Aorta (tissue), 5 donors: ENCODE data around the gene HELQ. TPM values are rescaled to one million over a fixed set of nuclear protein-coding genes. Genes with fewer than 3 reads are reported as not detected.

Experiments used
- ATAC-seq: fragments of 200-7000 bp; cut with Tn5 transposase; one replicate; pipeline ENCODE4 v1.9.1; 2022; ENCODE audit warnings: moderate library complexity; ENCODE audit not compliant: low FRiP score
- DNase-seq, 2 donors: peaks; one replicate each; pipeline ENCODE4 v3.0.0-alpha.2; 2020
- H3K27ac ChIP-seq, 2 donors: one replicate each; pipeline ENCODE4 v1.5.1; 2013; ENCODE audit warnings: low read length in 2 of 2, mild to moderate bottlenecking in 2 of 2, moderate library complexity in 2 of 2, control low read depth in 1 of 2, inconsistent platforms in 1 of 2, low read depth in 1 of 2
- H3K27me3 ChIP-seq, 2 donors: one replicate each; pipeline ENCODE4 v1.6.1; 2013; ENCODE audit warnings: control low read depth in 1 of 2, low read length in 1 of 2, mild to moderate bottlenecking in 1 of 2, moderate library complexity in 1 of 2; ENCODE audit not compliant: insufficient read depth in 2 of 2, control insufficient read depth in 1 of 2
- H3K36me3 ChIP-seq, 2 donors: one replicate each; pipeline ENCODE4 v1.6.1; 2013; ENCODE audit warnings: control low read depth in 1 of 2, low read length in 1 of 2, mild to moderate bottlenecking in 1 of 2; ENCODE audit not compliant: insufficient read depth in 2 of 2, control insufficient read depth in 1 of 2
- H3K4me1 ChIP-seq, 2 donors: one replicate each; pipeline ENCODE4 v1.6.1; 2013; ENCODE audit warnings: low read length in 2 of 2, control low read depth in 1 of 2, mild to moderate bottlenecking in 1 of 2, moderate library complexity in 1 of 2; ENCODE audit not compliant: insufficient read depth in 2 of 2, control insufficient read depth in 1 of 2
- H3K4me3 ChIP-seq, 2 donors: one replicate each; pipeline ENCODE4 v1.5.1; 2013; ENCODE audit warnings: low read length in 2 of 2, control low read depth in 1 of 2, mild to moderate bottlenecking in 1 of 2
- H3K9me3 ChIP-seq: one replicate; pipeline ENCODE4 v1.6.1; 2013; ENCODE audit warnings: mild to moderate bottlenecking, low read length; ENCODE audit not compliant: control insufficient read depth
- WGBS, 2 donors: extraction: QIAGEN DNeasy Blood & Tissue Kit; methylation state at CpG; one replicate each; pipeline ENCODE4 v1.1.7; 2013; 5-methylcytosine and 5-hydroxymethylcytosine counted together
- intact Hi-C, 2 donors: fragments of 100-400 bp; cut with DNase I; formaldehyde crosslinking; loops; one replicate each; pipeline versions ENCODE4 v1.14.2 to v1.15.0; 2022
- polyA plus RNA-seq, 2 donors: library from polyadenylated mRNA; stranded (reverse); fragments of 200-250 nt; gene quantifications; one replicate each; pipeline ENCODE4 v1.2.3, GENCODE V29; 2013
- total RNA-seq, 2 donors: library from RNA; stranded (reverse); fragmentation: NEBNext Ultra II Directional; extraction: Animal tissue kit (Norgen Biotek cat#: 25700); gene quantifications; one replicate each; pipeline ENCODE4 v1.2.1, GENCODE V29; 2021
- donor health status: healthy with polysubstance abuse.
- donor health status: Bipolar disorder and iron deficiency.
- donor health status: DM: no; HTN: no; CAD: no.
- donor health status: DM: no; HTN: no; CAD: no.
- donor health status: DM: yes; HTN: yes; CAD: no.

Gene HELQ
- total and polyA plus RNA-seq, 4 donors, result 6.1 to 17.0 (median 9.5) TPM

DNA sequence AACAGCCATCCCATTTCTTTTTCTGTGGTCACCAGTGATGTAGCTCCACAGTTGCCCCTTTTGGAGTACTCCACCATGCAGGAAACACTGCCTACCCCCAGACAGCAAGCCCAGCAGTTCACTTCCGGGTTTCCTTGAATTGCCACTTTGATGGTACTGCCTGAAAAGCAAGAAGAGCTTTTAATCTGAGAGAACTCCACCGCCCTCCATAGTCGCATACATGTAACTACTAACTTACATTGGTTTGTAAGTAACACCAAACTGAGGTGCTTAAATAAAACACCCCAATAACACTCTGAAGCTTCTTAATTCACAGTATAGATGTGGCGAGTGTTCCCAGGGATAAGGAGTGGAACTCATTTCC lies 67.3 kb downstream of the HELQ start:
- intact Hi-C loops, result no loop called here
- H3K4me3 ChIP-seq, result no peak overlapping the region
- no peaks in the 10 kb centered on the region for H3K9me3 ChIP-seq
- no peak overlapping the region for H3K27ac ChIP-seq
- no peaks in the 10 kb centered on the region for H3K4me1 ChIP-seq
- WGBS, 2 donors, result 86 to 88% methylated on average over 4 of the region's 4 CpGs
- no peaks in the 10 kb centered on the region for H3K36me3 ChIP-seq
- ATAC-seq (no peak), DNase-seq (no peak)
- no peaks in the 10 kb centered on the region for H3K27me3 ChIP-seq

DNA sequence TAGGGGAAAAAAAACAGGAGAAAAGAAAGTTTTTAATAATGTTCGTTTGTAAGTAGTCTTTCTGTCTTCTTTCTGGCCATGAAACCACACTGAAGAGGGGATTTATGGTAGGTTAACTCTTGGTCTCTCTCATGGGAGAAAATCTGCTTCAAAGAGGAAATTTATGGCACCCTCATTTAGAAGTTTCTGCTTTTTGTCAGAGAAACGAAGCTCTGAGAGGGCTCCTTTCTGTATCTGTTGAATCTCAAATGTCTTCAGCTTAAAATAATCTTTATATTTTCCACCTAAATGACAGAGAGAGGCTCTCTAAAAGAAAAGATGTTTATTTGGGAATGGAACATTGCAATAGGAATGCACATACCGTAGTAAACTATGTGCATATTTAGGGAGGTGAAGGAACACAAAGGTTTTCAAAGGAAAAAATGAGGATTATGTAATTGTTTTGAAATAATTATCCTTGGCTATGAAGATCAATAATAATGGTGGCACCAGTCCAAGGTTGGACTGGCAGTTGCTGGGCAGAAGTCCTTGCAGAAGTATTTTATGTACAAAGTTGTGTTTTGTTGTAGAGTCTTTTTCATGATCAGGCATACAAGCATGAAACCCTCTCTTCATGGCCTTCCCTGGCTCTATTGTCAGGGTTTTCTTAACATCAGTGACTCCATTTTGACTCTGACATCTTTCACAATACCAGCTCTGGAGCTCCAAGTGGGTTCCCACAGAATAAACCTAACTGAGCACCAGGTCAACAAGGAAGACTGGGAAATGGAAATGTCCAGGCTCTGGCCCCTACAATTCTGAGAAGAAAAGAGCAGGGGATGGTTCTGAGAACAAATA lies 67.9 kb downstream of the HELQ start:
- Histone ChIP-seq H3K9me3 (no peaks in the 10 kb centered on the region), H3K27me3 (no peaks in the 10 kb centered on the region), H3K4me3 (no peak overlapping the region), H3K27ac (no peak overlapping the region), H3K4me1 (no peaks in the 10 kb centered on the region), H3K36me3 (no peaks in the 10 kb centered on the region)
- no peak for DNase-seq
- intact Hi-C loops, result no loop called here
- 43 to 45% methylated on average over 3 of the region's 3 CpGs for WGBS, 2 donors
- no peak for ATAC-seq

DNA sequence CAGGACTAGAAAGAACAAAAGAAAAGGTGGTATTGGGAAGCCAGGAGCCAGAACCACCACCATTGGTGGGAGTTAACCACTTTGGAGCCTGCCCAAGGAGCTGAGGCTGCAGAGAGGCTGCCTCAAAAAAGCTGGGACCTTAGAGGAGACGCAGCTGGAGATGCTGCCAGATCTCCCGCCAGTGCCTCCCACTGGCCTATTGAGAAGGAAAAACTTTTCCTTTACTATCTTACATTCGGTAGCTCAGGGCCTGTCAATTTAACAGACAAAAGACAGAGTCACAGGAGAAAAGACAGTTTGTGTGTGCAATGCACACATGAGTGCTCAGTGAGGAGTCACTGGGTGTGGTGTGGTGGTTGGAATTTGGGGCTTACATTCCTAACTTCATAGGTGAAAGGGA lies 68.6 kb downstream of the HELQ start:
- DNase-seq (no peak), ATAC-seq (no peak)
- intact Hi-C loops, result no loop called here
- H3K9me3 ChIP-seq, result no peaks in the 10 kb centered on the region
- no peaks in the 10 kb centered on the region for H3K27me3 ChIP-seq
- no peaks in the 10 kb centered on the region for H3K36me3 ChIP-seq
- H3K27ac ChIP-seq, result no peak overlapping the region
- H3K4me3 ChIP-seq, result no peak overlapping the region
- no peaks in the 10 kb centered on the region for H3K4me1 ChIP-seq
- WGBS, 2 donors, result 49 to 59% methylated on average over 3 of the region's 3 CpGs

DNA sequence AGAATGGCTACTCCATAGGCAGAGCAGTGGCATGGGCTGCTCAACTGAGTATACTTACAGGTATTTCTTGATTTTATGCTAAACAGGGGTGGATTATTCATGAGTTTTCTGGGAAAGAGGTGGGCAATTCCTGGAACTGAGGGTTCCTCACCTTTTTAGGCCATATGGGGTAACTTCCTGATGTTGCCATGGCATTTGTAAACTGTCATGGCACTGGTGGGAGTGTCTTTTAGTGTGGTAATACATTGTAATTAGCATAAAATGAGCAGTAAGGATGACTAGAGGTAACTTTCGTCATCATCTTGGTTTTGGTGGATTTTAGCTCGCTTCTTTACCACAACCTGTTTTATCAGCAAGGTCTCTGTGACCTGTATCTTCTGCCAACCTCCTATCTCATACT lies 72.8 kb downstream of the HELQ start:
- H3K27me3 ChIP-seq, result no peaks in the 10 kb centered on the region
- intact Hi-C loops, result no loop called here
- H3K27ac ChIP-seq, result no peak overlapping the region
- no peak overlapping the region for H3K4me3 ChIP-seq
- no peak for ATAC-seq
- no peaks in the 10 kb centered on the region for H3K4me1 ChIP-seq
- 74% methylated on average over 2 of the region's 2 CpGs for WGBS, 2 donors
- no peak for DNase-seq
- H3K9me3 ChIP-seq, result peaks cover 1% of the 10 kb centered on the region
- no peaks in the 10 kb centered on the region for H3K36me3 ChIP-seq

DNA sequence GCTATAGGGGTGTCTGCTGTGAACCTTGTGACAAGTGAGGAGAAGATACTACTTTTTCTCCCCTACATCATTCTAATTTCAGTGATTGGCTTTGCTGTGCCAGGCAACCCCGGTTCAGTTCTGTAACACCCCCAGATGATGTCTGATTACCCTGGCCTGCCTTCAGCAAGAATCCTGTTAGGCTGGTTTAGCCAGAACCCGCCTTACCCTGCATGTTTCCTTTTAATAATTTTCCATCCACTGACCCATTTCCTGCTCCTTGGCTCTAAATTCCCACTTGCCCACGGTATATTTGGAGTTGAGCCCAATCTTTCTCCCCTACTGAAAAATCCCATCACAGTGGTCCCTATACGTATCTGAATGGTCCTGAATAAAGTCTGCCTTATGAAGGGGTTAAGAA lies 74.5 kb downstream of the HELQ start:
- intact Hi-C loops, result no loop called here
- H3K4me3 ChIP-seq, result no peak overlapping the region
- 69 to 71% methylated on average over 4 of the region's 4 CpGs for WGBS, 2 donors

DNA sequence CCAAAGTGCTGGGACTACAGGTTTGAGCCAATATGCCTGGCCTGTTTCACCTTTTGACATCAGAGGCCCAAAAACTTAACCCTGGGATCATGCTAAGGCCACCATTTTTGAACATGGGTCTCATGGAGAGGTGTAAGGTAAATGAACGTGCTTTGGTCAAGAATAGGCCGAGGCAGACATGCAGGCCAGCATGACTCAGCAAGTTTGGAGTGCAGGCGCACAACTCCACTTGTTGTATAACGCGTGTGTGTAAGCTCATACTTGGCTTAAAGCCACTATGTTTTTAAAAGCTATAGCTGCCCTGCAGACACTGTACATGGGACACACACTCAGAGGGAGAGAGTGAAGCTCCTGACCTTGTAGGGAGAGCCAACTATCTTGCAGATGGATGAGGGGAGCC lies 77.2 kb downstream of the HELQ start:
- Histone ChIP-seq H3K36me3 (no peaks in the 10 kb centered on the region), H3K4me3 (no peak overlapping the region), H3K27me3 (no peaks in the 10 kb centered on the region), H3K27ac (no peak overlapping the region), H3K9me3 (peaks cover 1% of the 10 kb centered on the region), H3K4me1 (no peaks in the 10 kb centered on the region)
- no peak for DNase-seq
- WGBS, 2 donors, result 93 to 95% methylated on average over 5 of the region's 5 CpGs
- intact Hi-C loops, result no loop called here
- no peak for ATAC-seq

More for the DNA sequence above, 74.5 kb downstream of the HELQ start:
- Histone ChIP-seq H3K27me3 (no peaks in the 10 kb centered on the region), H3K9me3 (peaks cover 1% of the 10 kb centered on the region), H3K27ac (no peak overlapping the region), H3K4me1 (no peaks in the 10 kb centered on the region), H3K36me3 (no peaks in the 10 kb centered on the region)
- ATAC-seq (no peak), DNase-seq (no peak)

DNA sequence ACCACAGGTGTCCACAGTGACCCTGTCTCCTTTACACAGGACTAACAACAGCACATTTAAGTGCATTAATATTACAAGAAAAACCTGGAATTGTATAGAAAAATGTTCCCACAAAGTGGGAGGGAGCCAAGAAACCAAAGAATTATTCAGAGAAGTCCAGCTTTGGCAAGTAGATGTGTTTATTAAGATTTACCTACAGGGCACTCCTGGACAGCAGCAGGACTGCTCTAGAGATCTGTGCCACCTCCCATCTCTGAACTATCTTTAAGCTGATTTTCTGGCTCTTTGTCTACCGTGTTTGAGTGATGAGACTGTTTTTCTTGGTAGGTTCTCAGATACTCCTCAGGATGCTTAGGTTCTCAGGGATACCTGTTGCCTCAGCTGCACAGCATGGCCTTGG lies 82.7 kb downstream of the HELQ start:
- H3K4me3 ChIP-seq, result no peak overlapping the region
- H3K9me3 ChIP-seq, result no peaks in the 10 kb centered on the region
- ATAC-seq (no peak), DNase-seq (no peak)
- H3K4me1 ChIP-seq, result no peaks in the 10 kb centered on the region
- no peaks in the 10 kb centered on the region for H3K27me3 ChIP-seq
- intact Hi-C loops, result no loop called here
- no peak overlapping the region for H3K27ac ChIP-seq
- WGBS, 2 donors, result 57 to 65% methylated on average over 1 of the region's 1 CpG
- no peaks in the 10 kb centered on the region for H3K36me3 ChIP-seq

DNA sequence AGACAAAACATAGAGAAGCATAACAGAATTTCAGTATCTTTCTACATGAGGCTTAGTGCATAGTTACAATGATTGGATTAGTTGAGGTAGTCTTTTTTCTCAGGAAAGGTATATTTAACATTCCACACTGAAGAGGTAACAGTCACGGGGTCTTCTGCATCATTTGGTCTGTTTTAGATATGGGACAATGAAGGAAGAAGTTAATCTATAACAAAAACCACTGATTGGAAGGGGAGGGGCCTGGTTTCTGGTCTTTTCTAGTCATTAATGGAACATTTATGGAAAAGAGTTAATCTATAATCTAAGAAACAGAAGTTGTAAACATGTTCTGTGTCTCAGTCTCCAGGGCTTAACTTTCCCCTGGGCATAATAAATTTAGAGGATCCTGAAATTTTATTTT lies 83.7 kb downstream of the HELQ start:
- no peak for DNase-seq
- no peaks in the 10 kb centered on the region for H3K27me3 ChIP-seq
- H3K4me1 ChIP-seq, result no peaks in the 10 kb centered on the region
- no peaks in the 10 kb centered on the region for H3K9me3 ChIP-seq
- H3K4me3 ChIP-seq, result no peak overlapping the region
- no peak overlapping the region for H3K27ac ChIP-seq
- 83 to 84% methylated on average over 1 of the region's 1 CpG for WGBS, 2 donors
- intact Hi-C loops, result no loop called here
- ATAC-seq, result no peak
- H3K36me3 ChIP-seq, result no peaks in the 10 kb centered on the region

DNA sequence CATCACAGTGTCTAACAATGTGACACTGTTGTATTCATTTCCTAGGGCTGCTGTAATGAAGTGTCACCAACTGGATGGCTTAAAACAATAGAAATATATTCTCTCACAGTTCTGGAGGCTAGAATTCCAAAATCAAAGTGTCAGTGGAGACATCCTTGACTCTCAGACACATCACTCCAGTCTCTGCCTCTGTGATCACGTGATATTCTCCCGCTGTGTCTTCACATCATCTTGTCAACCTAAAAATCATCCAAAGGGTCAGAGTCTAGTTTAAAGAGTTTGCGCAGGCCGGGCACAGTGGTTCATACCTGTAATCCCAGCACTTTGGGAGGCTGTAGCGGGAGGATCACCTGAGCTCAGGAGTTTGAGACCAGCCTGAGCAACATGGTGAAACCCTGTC lies 84.4 kb downstream of the HELQ start:
- no peaks in the 10 kb centered on the region for H3K4me1 ChIP-seq
- no peaks in the 10 kb centered on the region for H3K27me3 ChIP-seq
- intact Hi-C loops, result no loop called here
- ATAC-seq (no peak), DNase-seq (no peak)
- no peaks in the 10 kb centered on the region for H3K9me3 ChIP-seq
- H3K27ac ChIP-seq, result no peak overlapping the region
- H3K4me3 ChIP-seq, result no peak overlapping the region
- 92 to 94% methylated on average over 5 of the region's 5 CpGs for WGBS, 2 donors
- no peaks in the 10 kb centered on the region for H3K36me3 ChIP-seq
